HEK293 (cell line): ENCODE data around the gene PGC.

Experiments
- CTCF ChIA-PET: fragments of 350-600 bp; formaldehyde crosslinking; extraction: SDS; loops from one replicate; lab custom pipeline; 2021; ENCODE audit warnings: antibody characterized with exemption; lab: Yijun Ruan, JAX
- POLR2A ChIA-PET: fragments of 300-600 bp; formaldehyde crosslinking; extraction: SDS; loops from one replicate; lab custom pipeline; 2020; ENCODE audit warnings: antibody characterized with exemption, inconsistent platforms; lab: Yijun Ruan, JAX
- H3K27ac ChIP-seq: fragments of 200-500 bp; sonication (Bioruptor generic); 2 replicates; pipeline ENCODE4 v1.5.1; 2014; ENCODE audit warnings: low read depth, low read length, control low read depth, inconsistent platforms; ENCODE audit errors: extremely low read depth
- H3K36me3 ChIP-seq, 2 experiments: fragments of 200-500 bp in 1 of 2; sonication (Bioruptor generic) in 1 of 2; 1 replicate in 1 of 2; 2 replicates in 1 of 2; pipeline ENCODE4 v1.5.1; 2014 to 2017; ENCODE audit warnings: inconsistent platforms in 2 of 2, low read length in 2 of 2; ENCODE audit not compliant: control insufficient read depth in 2 of 2, insufficient read depth in 1 of 2
- H3K4me1 ChIP-seq: fragments of 200-500 bp; sonication (Bioruptor generic); 2 replicates; pipeline ENCODE4 v1.5.1; 2014; ENCODE audit warnings: mild to moderate bottlenecking, low read length, inconsistent platforms; ENCODE audit not compliant: control insufficient read depth, insufficient read depth
- H3K4me3 ChIP-seq: 2 replicates; pipeline ENCODE4 v1.5.1; 2011; ENCODE audit warnings: low read depth, mild to moderate bottlenecking, control low read depth, low read length, moderate library complexity
- H3K9me3 ChIP-seq: fragments of 200-500 bp; sonication (Bioruptor generic); 2 replicates; pipeline ENCODE4 v1.5.1; 2014; ENCODE audit warnings: low read depth, low read length, inconsistent platforms; ENCODE audit not compliant: control insufficient read depth, insufficient read depth
- EGR2 ChIP-seq: fragments of 450-650 bp; formaldehyde crosslinking; IDR thresholded peaks from 2 replicates; pipeline ENCODE4 v1.5.1; 2016; ENCODE audit warnings: low read depth, missing biosample characterization, missing genetic modification characterization
- GLIS1 ChIP-seq: fragments of 450-650 bp; formaldehyde crosslinking; IDR thresholded peaks from 2 replicates; pipeline ENCODE4 v1.5.1; 2016; ENCODE audit warnings: missing biosample characterization, missing genetic modification characterization
- PRDM6 ChIP-seq: fragments of 450-650 bp; formaldehyde crosslinking; IDR thresholded peaks from 2 replicates; pipeline ENCODE4 v1.5.1; 2017; ENCODE audit warnings: missing biosample characterization, missing genetic modification characterization
- SETDB1 ChIP-seq: IDR thresholded peaks from one replicate; pipeline ENCODE4 v1.6.1; 2017; ENCODE audit warnings: mild to moderate bottlenecking, low read length, moderate library complexity, mixed read lengths; ENCODE audit not compliant: insufficient read length
- SP7 ChIP-seq: fragments of 450-650 bp; formaldehyde crosslinking; IDR thresholded peaks from 2 replicates; pipeline ENCODE4 v1.5.1; 2016; ENCODE audit warnings: missing biosample characterization, missing genetic modification characterization
- TSHZ1 ChIP-seq: fragments of 450-650 bp; formaldehyde crosslinking; IDR thresholded peaks from 2 replicates; pipeline ENCODE4 v1.5.1; 2016; ENCODE audit warnings: missing biosample characterization, missing genetic modification characterization, borderline replicate concordance
- ZBTB1 ChIP-seq: fragments of 450-650 bp; formaldehyde crosslinking; IDR thresholded peaks from 2 replicates; pipeline ENCODE4 v1.5.1; 2016; ENCODE audit warnings: missing biosample characterization, missing genetic modification characterization
- ZEB2 ChIP-seq: fragments of 450-650 bp; formaldehyde crosslinking; IDR thresholded peaks from 2 replicates; pipeline ENCODE4 v1.5.1; 2016; ENCODE audit warnings: missing biosample characterization, missing genetic modification characterization
- ZFHX2 ChIP-seq: fragments of 450-650 bp; formaldehyde crosslinking; conservative IDR thresholded peaks from 2 replicates; pipeline ENCODE4 v1.5.1; 2016; ENCODE audit warnings: missing biosample characterization, missing genetic modification characterization
- ZIC2 ChIP-seq: fragments of 450-650 bp; formaldehyde crosslinking; IDR thresholded peaks from 2 replicates; pipeline ENCODE4 v1.5.1; 2016; ENCODE audit warnings: missing biosample characterization, missing genetic modification characterization
- ZNF10 ChIP-seq: fragments of 450-650 bp; formaldehyde crosslinking; IDR thresholded peaks from 2 replicates; pipeline ENCODE4 v1.5.1; 2017; ENCODE audit warnings: missing biosample characterization, missing genetic modification characterization
- ZNF404 ChIP-seq: fragments of 450-650 bp; formaldehyde crosslinking; IDR thresholded peaks from 2 replicates; pipeline ENCODE4 v1.5.1; 2017; ENCODE audit warnings: missing biosample characterization, missing genetic modification characterization
- ZNF433 ChIP-seq: fragments of 450-650 bp; formaldehyde crosslinking; IDR thresholded peaks from 2 replicates; pipeline ENCODE4 v1.5.1; 2016; ENCODE audit warnings: missing biosample characterization, missing genetic modification characterization, low read depth
- ZNF558 ChIP-seq: fragments of 450-650 bp; formaldehyde crosslinking; IDR thresholded peaks from 2 replicates; pipeline ENCODE4 v1.5.1; 2016; ENCODE audit warnings: missing biosample characterization, missing genetic modification characterization
- ZNF623 ChIP-seq: fragments of 450-650 bp; formaldehyde crosslinking; IDR thresholded peaks from 2 replicates; pipeline ENCODE4 v1.5.1; 2016; ENCODE audit warnings: missing biosample characterization, missing genetic modification characterization
- ZNF747 ChIP-seq: fragments of 450-650 bp; formaldehyde crosslinking; IDR thresholded peaks from 2 replicates; pipeline ENCODE4 v1.5.1; 2016; ENCODE audit warnings: missing biosample characterization, missing genetic modification characterization
- ZNF792 ChIP-seq: fragments of 450-650 bp; formaldehyde crosslinking; IDR thresholded peaks from 2 replicates; pipeline ENCODE4 v1.5.1; 2016; ENCODE audit warnings: missing biosample characterization, missing genetic modification characterization
- ZSCAN23 ChIP-seq: fragments of 450-650 bp; formaldehyde crosslinking; IDR thresholded peaks from 2 replicates; pipeline ENCODE4 v1.5.1; 2016; ENCODE audit warnings: missing biosample characterization, missing genetic modification characterization
- TF ChIP-seq, protein P1 (sequence below): fragments of 450-650 bp; formaldehyde crosslinking; IDR thresholded peaks from 2 replicates; pipeline ENCODE4 v1.5.1; 2016; ENCODE audit warnings: missing biosample characterization, missing genetic modification characterization
- TF ChIP-seq, protein P2 (sequence below): fragments of 450-650 bp; formaldehyde crosslinking; IDR thresholded peaks from 2 replicates; pipeline ENCODE4 v1.5.1; 2016; ENCODE audit warnings: missing biosample characterization, missing genetic modification characterization, low read depth
- TF ChIP-seq, protein P3 (sequence below): fragments of 450-650 bp; formaldehyde crosslinking; IDR thresholded peaks from 2 replicates; pipeline ENCODE4 v1.5.1; 2016; ENCODE audit warnings: missing biosample characterization, missing genetic modification characterization

The PGC gene

DNA sequence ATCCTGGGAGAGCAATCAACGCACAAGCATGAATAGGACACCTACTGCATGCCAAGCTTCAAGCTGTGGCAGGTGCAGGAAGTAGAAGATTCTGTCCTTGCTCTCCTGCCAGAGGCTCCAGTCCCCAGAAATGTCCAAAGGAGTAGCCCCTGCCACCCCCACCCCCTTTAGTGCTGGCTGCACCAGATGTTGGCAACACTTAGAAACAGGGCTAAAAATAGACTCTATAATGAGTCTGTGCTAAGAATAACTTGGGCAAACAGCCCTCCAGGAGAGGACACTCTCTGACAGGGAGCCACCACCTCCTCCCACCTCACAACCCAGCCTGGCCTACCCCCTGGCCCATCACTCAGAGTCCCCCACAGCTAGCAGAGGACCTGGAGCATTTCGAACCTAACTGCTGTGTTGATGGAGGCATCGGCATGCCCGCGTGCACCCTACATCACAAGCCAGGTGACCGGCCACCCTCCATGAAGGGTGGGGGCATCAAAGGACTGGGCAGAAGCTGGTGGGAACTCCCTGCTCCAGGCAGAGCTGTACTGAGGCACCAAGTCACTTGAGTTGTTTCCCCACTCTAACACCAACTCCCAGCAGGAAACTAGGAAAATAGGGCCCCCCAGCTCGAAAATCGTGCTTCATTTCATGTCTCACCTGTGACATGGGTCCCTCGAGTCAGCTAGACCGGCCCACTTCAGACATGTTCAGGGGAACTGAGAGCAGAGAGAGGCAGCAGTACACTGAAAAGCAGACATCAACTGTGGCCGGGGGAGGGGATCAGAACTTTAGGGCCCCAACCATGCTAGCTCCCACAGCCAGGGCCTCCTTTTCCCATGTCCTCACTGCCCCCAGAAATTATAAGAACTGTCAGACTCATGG is 30.4 kb downstream of the PGC start:
- H3K9me3 ChIP-seq, result no peaks in the 10 kb centered on the region
- H3K4me3 ChIP-seq, result no peak overlapping the region
- ChIA-PET CTCF (interaction anchor here (0.5 to 5.8 kb wide), 8 partner anchors 10 to 653 kb away, joined by 3 to 71 read pairs (median 3); partner anchors contain the start of gene TFEB), POLR2A (interaction anchor here (0.9 to 1.0 kb wide), 4 partner anchors 8 to 334 kb away, joined by 3 to 4 read pairs (median 3); no protein-coding TSS in a partner anchor)
- no peak overlapping the region for H3K27ac ChIP-seq
- no peaks in the 10 kb centered on the region for H3K36me3 ChIP-seq
- peaks cover 3% of the 10 kb centered on the region; the same call in 1 of the 2 replicates for H3K4me1 ChIP-seq
- TF ChIP-seq ZNF792 (tag by site-specific recombination), result peak; percentile 65; the same call in 1 of the 2 replicates
- TF ChIP-seq ZBTB1 (tag by site-specific recombination), result no peak
- TF ChIP-seq GLIS1, result peak; percentile 59; the same call in 1 of the 2 replicates
- no peak for TF ChIP-seq SP7 (tag by site-specific recombination)
- TF ChIP-seq EGR2, result 0 out of 2 replicates have a peak, but pooled peaks have one; percentile 1
- TF ChIP-seq ZFHX2, result 0 out of 2 replicates have a peak, but pooled peaks have one; percentile 4
- TF ChIP-seq, protein P1, sequence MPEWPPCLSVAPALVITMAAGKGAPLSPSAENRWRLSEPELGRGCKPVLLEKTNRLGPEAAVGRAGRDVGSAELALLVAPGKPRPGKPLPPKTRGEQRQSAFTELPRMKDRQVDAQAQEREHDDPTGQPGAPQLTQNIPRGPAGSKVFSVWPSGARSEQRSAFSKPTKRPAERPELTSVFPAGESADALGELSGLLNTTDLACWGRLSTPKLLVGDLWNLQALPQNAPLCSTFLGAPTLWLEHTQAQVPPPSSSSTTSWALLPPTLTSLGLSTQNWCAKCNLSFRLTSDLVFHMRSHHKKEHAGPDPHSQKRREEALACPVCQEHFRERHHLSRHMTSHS, result no peak
- TF ChIP-seq, all 188 proteins: peak for 4

DNA sequence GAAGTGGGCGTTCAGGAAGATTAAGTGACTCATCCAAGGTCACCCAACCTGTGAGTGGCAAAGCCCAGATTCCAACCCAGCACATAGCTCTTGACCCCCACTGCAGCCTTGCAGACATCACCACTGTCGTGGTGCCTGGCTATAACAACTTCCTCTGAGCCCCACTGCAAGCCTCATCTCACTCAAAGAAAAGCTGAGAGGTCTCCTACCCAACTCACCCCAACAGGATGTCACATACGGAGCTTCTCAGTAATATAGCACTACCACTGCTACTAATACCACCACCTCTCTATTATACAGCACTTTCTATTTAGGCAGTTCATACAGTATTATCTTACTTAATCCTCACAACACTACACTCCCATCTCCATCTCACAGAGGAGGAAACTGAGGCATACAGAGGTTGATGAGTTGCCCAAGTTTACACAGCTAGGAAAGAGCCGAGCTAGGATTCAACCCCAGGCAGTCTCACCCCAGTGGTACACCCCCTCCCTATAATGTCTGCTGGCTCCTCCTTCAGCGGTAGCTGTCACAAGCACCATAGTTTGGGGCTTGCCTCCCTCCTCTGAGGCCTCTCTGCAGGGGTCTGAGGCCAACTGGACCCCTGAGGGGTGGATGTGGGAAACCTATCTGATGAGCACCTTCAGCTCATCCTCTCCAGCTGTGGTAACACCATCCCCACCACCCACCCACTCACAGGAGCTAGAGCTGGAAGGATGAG is 31.2 kb downstream of the PGC start:
- Histone ChIP-seq H3K9me3 (no peaks in the 10 kb centered on the region), H3K36me3 (no peaks in the 10 kb centered on the region), H3K4me3 (no peak overlapping the region), H3K4me1 (peaks cover 3% of the 10 kb centered on the region; the same call in 1 of the 2 replicates), H3K27ac (no peak overlapping the region)
- ChIA-PET POLR2A (interaction anchor here (0.9 to 1.0 kb wide), 2 partner anchors 9 to 18 kb away, joined by 3 to 4 read pairs; no protein-coding TSS in a partner anchor), CTCF (interaction anchor here (0.6 to 5.8 kb wide), 7 partner anchors 9 to 652 kb away, joined by 3 to 71 read pairs (median 3); no protein-coding TSS in a partner anchor)
- TF ChIP-seq ZNF558, result no peak
- peak; percentile 27; the same call in 1 of the 2 replicates for TF ChIP-seq ZFHX2
- no peak for TF ChIP-seq ZNF747 (tag by site-specific recombination)
- TF ChIP-seq SP7 (tag by site-specific recombination), result no peak
- no peak for TF ChIP-seq PRDM6 (tag by site-specific recombination)
- no peak for TF ChIP-seq ZNF623 (tag by site-specific recombination)
- 0 out of 2 replicates have a peak, but pooled peaks have one; percentile 12 for TF ChIP-seq EGR2
- TF ChIP-seq ZSCAN23 (tag by site-specific recombination), result no peak
- TF ChIP-seq, protein P2, sequence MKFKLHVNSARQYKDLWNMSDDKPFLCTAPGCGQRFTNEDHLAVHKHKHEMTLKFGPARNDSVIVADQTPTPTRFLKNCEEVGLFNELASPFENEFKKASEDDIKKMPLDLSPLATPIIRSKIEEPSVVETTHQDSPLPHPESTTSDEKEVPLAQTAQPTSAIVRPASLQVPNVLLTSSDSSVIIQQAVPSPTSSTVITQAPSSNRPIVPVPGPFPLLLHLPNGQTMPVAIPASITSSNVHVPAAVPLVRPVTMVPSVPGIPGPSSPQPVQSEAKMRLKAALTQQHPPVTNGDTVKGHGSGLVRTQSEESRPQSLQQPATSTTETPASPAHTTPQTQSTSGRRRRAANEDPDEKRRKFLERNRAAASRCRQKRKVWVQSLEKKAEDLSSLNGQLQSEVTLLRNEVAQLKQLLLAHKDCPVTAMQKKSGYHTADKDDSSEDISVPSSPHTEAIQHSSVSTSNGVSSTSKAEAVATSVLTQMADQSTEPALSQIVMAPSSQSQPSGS (tag by site-specific recombination), result no peak
- TF ChIP-seq ZEB2 (tag by site-specific recombination), result no peak
- TF ChIP-seq, protein P3, sequence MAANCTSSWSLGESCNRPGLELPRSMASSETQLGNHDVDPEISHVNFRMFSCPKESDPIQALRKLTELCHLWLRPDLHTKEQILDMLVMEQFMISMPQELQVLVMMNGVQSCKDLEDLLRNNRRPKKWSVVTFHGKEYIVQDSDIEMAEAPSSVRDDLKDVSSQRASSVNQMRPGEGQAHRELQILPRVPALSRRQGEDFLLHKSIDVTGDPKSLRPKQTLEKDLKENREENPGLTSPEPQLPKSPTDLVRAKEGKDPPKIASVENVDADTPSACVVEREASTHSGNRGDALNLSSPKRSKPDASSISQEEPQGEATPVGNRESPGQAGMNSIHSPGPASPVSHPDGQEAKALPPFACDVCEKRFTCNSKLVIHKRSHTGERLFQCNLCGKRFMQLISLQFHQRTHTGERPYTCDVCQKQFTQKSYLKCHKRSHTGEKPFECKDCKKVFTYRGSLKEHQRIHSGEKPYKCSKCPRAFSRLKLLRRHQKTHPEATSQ (tag by site-specific recombination), result no peak
- no peak for TF ChIP-seq TSHZ1 (tag by site-specific recombination)
- TF ChIP-seq ZNF433 (tag by site-specific recombination), result no peak
- TF ChIP-seq SETDB1, result no peak
- no peak for TF ChIP-seq ZNF404 (tag by site-specific recombination)
- peak; percentile 63 for TF ChIP-seq ZIC2
- TF ChIP-seq ZNF10 (tag by site-specific recombination), result no peak
